GM19463 (cell line): ENCODE measurements around the gene CADM2.

Experiments used
- ATAC-seq: cut with Tn5 transposase; IDR thresholded peaks from one replicate; pipeline ENCODE4 v1.9.1; 2021; ENCODE audit warnings: mild to moderate bottlenecking, moderate library complexity; ENCODE audit not compliant: unreplicated experiment

The CADM2 gene

DNA sequence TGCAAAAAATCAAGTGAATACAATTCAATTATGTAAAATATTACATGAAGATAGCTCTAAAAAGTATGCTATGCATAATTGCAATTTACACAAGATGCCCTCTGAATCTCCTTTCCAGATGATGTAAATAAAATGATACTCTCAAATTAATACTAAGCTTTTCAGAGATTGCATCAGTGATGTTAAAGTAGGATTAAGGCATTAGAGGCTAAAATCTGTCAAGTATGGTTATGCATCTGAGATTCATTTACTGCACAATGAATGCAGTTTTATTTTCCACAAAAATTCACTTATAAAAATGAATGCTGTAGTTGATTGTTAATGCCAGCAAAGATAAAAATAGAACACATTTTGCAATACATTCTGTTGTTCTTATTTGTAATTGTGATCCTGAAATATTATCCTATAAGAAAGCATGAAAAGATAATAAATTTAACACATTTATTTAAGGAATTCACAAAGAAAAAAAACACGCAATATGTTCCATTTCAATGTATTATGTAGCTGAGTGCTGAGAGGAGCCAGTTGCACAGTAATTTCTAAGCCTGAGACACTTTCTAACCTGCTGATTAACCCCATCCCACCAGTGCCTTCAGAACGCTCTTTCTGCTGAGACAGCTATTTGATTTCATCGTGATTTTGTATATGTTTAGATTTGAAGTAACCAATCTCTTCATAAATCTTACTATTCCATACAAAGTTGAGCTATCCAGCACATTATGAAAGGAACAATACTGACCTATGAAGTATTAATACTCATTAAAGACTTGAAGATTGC, 224.4 kb downstream of the CADM2 start:
- ATAC-seq, result no peak

DNA sequence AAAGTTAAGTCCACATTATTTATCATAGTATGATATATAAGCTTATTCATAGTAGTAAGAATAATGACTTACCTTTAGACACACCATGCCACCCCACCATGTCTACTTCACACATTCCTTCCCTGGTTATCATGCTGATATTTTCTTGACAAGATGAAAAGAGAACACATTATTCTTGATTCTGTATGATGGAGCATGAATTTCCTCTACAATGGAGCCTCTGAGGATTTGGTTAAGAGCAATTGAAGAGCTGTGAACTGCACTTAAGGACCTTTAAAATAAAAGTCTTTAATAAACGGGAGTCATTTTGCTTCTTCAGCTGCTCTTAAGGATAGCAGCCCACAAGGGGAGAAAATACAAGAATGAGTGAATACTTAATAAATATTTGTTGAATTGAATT, 226.7 kb downstream of the CADM2 start:
- no peak for ATAC-seq

- no peak for ATAC-seq
These were observed 230.9 kb downstream of the CADM2 start for GRCh38 chr3:85189731-85190130.

DNA sequence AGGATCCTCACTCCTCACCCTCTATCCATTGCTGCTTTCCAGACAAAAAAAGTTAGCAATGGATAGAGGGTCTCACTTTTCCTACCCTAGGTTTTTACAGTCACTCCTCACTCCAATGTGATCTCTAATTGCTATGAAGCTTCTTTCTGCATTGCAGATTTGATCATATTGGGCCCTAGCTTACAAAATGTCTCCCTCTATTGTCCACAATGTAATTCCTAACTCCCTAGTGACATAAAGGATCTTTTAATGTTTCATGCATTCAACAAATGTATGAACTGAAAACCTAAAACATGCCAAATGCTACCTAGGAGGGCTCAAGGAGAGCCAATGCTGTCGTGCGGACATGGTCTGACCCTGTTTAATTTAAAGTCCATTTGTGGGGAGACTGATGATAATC, 234.8 kb downstream of the CADM2 start:
- ATAC-seq, result no peak

DNA sequence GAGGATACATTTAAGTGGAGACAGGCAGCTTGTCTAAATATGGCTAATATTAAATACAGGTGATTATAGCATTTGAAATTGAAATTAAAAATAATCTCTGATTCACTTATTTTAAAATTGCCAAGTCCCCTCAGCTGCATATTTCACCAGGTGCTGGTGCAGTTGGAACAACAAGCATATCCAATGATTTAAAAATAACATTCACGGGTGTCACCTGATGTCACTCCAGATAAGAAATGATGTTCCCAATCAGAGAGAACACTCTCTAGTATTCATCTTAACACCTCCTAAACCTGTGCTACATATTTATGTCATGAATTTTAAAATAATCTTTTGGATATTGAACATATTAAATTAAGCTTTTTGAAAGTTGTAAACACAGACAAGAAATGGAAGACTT, 249.9 kb downstream of the CADM2 start:
- ATAC-seq, result no peak

DNA sequence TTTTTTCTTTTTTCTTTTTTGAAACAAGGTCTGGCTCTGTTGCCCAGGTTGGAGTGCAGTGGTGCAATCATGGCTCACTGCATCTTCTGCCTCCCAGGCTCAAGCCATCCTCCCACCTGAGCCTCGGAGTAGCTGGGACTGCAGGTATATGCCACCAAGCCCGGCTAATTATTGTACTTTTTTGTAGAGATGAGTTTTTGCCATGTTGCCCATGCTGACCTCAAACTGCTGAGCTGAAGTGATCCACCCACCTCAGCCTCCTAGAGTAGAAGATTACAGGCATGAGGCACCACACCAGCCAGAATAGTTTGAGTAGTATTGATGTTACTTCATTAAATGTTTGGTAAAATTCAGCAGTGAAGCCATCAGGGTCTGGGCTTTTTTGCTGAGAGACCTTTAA, 251.8 kb downstream of the CADM2 start:
- ATAC-seq, result no peak

DNA sequence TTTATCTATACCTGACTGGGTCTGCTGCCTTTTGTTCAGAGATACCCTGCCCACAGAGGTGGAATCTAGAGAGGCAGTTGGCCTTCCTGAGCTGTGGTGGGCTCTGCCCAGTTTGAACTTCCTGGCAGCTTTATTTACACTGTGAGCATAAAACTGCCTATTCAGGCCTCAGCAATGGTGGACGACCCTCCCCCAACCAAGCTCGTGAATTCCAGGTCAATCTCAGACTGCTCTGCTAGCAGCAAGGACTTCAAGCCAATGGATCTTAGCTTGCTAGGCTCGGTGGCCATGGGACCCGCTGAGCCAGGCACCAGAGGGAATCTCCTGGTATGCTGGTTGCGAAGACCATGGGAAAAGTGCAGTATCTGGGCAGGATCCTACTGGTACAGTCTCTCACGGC, 270.2 kb downstream of the CADM2 start:
- no peak for ATAC-seq

GRCh38 chr3:85244091-85244490, 285.3 kb downstream of the CADM2 start:
- no peak for ATAC-seq

- ATAC-seq, result no peak
These were observed 285.7 kb downstream of the CADM2 start for GRCh38 chr3:85244519-85244918.

DNA sequence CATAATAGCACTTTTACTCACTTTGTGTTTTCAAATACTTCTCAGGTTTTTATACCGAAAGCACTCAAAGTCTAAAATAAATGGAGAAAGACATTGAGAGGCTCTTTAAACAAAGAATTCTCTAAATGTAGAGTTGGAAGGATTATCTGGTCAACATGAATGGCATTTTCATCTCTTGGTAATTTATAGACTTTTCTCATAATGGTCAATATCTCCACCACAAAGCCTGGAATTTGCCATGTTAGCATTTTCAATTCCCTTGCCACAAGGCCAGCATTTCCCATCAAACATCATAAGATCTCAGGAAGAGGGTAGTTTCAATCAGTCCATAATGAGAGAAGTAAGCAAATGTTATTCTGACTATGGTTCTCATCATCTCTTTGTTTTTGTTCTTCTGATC, 293.0 kb downstream of the CADM2 start:
- no peak for ATAC-seq

DNA sequence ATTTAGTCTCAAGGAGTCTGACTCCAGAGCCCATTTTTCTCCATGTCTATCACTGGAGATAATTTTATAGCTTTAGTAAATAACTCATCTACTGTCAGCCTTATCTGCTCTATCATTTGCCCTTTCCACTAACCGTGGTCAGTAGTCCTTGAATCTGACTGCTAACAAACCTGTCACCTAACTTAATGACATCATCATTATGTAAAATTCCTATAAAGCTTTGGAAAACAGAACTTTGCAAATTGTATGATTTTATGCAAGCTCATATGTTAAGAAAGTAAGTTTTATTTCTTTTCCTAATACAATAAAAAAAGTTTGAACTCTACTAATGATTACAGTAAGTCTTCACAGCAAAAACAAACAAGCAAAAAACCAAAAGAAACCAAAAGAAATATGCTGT, 293.9 kb downstream of the CADM2 start:
- ATAC-seq, result no peak

DNA sequence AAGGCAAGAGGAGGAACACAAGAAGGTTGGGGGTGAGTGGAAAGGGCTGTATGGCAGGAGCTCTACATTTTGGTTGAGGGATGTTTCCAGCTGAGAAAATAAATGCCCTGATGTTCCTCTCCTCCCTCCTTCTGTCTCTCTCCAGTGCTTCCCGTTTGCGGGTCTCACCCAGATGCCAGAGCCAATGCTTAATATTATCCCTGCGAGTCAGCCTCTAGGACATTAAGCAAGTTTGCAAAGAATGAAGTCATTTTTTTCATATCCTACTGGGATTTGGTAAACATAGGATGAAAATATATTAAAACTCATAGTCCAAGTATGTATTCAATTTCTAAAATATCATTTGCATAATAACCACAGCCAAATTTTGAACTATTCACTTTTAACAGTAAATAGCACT, 295.9 kb downstream of the CADM2 start:
- no peak for ATAC-seq

DNA sequence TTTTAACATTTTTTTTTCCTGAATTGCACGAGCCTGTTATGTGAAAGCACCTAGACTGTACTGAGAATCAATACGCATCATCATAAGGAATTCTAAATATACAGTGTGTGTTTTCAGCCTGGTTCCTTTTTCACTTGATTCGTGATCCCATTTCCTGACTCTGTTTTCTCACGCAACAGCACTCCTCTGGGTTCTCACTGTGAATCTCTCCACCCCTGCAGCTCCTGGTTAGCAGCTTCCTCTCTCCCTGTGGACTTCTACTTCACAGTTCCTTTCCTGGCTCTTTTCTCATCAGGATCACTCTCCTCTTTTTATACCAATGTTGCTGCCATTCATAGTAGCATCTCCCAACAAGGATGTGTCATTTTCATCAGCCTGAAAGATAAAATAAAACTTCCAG, 297.2 kb downstream of the CADM2 start:
- no peak for ATAC-seq

DNA sequence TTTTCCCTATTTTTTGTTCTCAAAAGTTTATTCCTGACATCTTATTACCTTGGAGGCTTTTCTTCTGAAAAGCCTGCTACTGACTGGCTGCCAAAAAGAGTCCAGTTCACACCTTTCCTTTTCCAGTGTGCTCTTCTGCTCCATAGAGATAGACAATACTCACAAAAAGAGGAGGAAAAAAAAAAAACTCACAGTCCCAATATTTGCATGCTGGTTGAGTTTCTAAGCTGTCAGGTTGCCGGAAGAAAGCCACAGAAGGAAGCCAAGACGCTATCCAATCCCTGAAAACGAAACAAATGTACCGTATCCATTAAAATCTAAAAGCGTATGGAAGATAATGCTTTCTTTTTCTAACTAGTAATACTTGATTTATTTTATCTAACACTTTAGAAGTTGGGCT, 299.5 kb downstream of the CADM2 start:
- no peak for ATAC-seq

DNA sequence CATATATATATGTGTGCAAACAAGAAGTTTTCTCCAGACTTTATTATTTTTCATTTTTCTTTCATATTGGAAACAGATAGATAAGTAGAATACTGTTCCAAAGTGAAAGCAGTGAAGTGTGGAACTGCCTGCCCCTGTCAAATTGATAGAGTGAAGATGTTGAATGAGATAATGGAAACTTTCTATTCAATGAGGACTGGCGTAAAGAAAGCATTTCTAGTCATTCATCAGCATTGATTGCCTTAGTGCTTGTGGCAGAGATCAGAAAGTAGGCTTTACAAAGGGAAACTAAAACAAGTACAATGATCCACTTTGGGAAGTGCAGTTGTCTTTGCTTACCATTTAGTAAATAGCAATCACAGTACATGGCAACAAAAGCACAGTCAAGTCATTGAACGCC, 300.0 kb downstream of the CADM2 start:
- no peak for ATAC-seq

- no peak for ATAC-seq
These were observed 301.0 kb downstream of the CADM2 start for GRCh38 chr3:85259748-85260147.

- no peak for ATAC-seq
These were observed 305.6 kb downstream of the CADM2 start for GRCh38 chr3:85264381-85264780.

DNA sequence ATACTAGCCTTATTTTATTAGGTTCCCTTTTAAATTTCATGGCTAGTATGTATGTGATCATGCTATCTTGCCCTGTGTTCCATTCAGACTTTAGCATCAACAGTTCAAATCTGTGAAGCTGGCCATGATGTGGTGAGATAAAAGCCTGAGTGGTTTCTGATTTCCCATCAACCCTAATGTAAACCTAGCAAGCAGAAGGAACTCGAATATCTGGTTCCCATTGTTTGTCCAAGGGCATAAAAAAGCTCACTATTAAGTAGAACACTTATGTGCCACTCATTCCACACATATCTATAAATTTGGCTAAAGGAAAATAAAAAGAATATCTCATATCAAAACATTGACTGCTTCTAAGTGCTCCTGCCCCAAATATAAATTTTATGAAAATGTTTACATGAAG, 311.7 kb downstream of the CADM2 start:
- no peak for ATAC-seq

DNA sequence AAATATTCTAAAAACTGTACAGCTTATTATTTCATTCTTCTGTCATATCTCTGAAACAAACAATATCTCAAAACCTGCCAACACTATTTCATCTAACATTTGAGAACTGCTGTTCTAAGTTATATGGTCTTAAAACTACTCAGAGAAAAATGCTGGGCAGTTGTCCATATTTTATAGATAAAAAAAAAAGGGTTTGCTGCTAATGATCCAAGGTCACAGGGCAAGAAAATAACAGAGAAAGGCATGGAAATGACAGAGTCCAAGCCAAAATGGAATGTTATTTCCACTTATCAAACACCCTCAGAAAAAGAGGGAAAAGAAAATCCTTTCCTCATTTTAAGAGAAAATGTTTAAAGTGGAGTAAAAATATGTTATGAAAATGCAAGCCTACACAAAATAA, 313.1 kb downstream of the CADM2 start:
- no peak for ATAC-seq

- ATAC-seq, result no peak
These were observed 329.5 kb downstream of the CADM2 start for GRCh38 chr3:85288257-85288656.

DNA sequence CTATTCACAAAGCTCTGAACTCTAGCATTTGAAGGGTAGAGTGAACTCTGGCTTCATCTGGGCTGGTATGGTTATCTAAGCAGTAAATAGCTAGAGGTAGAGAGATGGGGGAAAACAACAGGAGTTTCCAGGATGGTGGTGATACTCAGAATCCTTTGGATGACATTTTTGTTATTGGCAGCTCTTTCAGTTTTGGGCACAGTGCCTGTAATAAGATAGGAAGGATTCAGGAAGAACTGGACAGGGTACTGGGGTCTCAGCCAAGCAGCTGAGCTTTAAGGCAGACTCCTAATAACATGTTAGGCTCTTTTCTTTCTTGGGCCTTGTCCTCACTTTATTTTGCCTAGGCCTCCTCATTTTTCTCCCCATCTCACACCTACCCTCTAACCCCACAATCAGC, 338.5 kb downstream of the CADM2 start:
- ATAC-seq, result no peak

DNA sequence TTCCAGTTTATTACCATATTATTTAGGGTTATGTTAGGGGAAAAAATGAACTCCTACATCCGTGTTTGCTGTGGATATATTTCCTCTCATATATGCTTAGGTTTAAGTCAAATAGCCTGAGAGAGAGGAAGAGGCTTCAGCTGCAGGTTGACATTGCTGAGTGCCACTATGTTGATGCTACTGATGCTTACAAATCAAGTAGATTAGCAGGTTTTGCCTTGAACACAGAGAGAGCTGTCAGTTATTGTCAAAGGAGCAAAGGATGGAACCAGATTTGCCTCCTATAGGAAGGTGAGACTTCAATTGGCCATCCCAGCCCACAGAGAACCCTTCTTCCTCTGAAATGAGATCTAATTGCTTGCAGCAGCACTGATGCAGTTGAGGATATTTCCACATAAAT, 339.2 kb downstream of the CADM2 start:
- ATAC-seq, result no peak

DNA sequence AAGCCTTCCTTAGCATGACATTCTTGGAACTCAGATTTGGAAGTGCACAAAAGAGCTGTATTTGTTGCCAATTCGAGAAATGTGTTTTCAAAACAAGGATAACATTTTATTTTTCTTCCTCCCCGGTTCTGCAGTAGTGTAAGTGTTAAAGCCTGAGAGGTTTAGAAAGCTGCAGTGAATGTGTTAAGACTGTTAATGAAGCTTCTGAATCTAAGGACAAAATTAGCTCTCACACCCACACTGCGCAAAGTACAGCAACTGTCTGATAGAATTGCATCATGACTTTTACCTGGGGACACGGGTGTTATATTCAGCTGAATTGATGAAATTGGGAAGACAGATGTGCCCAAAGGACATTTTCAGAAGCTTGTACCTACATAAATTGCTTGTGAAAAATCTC, 344.4 kb downstream of the CADM2 start:
- no peak for ATAC-seq
